Ishikawa (cell line): ENCODE results near the gene PPP1R9B.

Source experiments
- CEBPB ChIP-seq: IDR thresholded peaks from 2 replicates; pipeline ENCODE4 v1.6.1; 2012
- CREB1 ChIP-seq: IDR thresholded peaks from 2 replicates; pipeline ENCODE4 v1.6.1; 2012; ENCODE audit warnings: low read depth
- EGR1 ChIP-seq: IDR thresholded peaks from 2 replicates; pipeline ENCODE4 v1.6.1; 2012
- EP300 ChIP-seq: IDR thresholded peaks from 2 replicates; pipeline ENCODE4 v1.6.1; 2012; ENCODE audit warnings: borderline replicate concordance
- FOXM1 ChIP-seq: IDR thresholded peaks from 2 replicates; pipeline ENCODE4 v1.6.1; 2012; ENCODE audit warnings: low read depth, borderline replicate concordance
- MAX ChIP-seq: IDR thresholded peaks from 2 replicates; pipeline ENCODE4 v1.6.1; 2012
- NFIC ChIP-seq: IDR thresholded peaks from 2 replicates; pipeline ENCODE4 v1.6.1; 2012
- RAD21 ChIP-seq: IDR thresholded peaks from 2 replicates; pipeline ENCODE4 v1.6.1; 2012; ENCODE audit warnings: low read depth
- TAF1 ChIP-seq: IDR thresholded peaks from 2 replicates; pipeline ENCODE4 v1.6.1; 2012; ENCODE audit warnings: low read depth, mild to moderate bottlenecking
- TCF12 ChIP-seq: IDR thresholded peaks from 2 replicates; pipeline ENCODE4 v1.6.1; 2012; ENCODE audit warnings: low read depth
- TEAD4 ChIP-seq: IDR thresholded peaks from 2 replicates; pipeline ENCODE4 v1.6.1; 2012
- YY1 ChIP-seq: IDR thresholded peaks from 2 replicates; pipeline ENCODE4 v1.6.1; 2012; ENCODE audit warnings: low read depth
- ZBTB7A ChIP-seq: IDR thresholded peaks from 2 replicates; pipeline ENCODE4 v1.6.1; 2012; ENCODE audit warnings: low read depth
- TF ChIP-seq, protein P1 (sequence below): IDR thresholded peaks from 2 replicates; pipeline ENCODE4 v1.6.1; 2012
- TF ChIP-seq, protein P2 (sequence below): IDR thresholded peaks from 2 replicates; pipeline ENCODE4 v1.6.1; 2012; ENCODE audit warnings: low read depth, mild to moderate bottlenecking

The PPP1R9B gene

GRCh38 chr17:50115756-50116155 is 34.7 kb downstream of the PPP1R9B start:
- no peak for TF ChIP-seq YY1
- TF ChIP-seq EP300, result no peak

- TF ChIP-seq FOXM1, result no peak
- TF ChIP-seq, protein P1, sequence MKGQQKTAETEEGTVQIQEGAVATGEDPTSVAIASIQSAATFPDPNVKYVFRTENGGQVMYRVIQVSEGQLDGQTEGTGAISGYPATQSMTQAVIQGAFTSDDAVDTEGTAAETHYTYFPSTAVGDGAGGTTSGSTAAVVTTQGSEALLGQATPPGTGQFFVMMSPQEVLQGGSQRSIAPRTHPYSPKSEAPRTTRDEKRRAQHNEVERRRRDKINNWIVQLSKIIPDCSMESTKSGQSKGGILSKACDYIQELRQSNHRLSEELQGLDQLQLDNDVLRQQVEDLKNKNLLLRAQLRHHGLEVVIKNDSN, result no peak
- no peak for TF ChIP-seq MAX
- TF ChIP-seq ZBTB7A, result no peak
- TF ChIP-seq EGR1, result no peak
- peak; percentile 75 for TF ChIP-seq RAD21
- TF ChIP-seq TEAD4, result no peak
- no peak for TF ChIP-seq TAF1
- no peak for TF ChIP-seq CREB1
- TF ChIP-seq CEBPB, result no peak
- 0 out of 2 replicates have a peak, but pooled peaks have one; percentile 10 for TF ChIP-seq TCF12
- no peak for TF ChIP-seq EP300
- TF ChIP-seq YY1, result no peak
These were observed 35.6 kb downstream of the PPP1R9B start for GRCh38 chr17:50114849-50115357.

DNA sequence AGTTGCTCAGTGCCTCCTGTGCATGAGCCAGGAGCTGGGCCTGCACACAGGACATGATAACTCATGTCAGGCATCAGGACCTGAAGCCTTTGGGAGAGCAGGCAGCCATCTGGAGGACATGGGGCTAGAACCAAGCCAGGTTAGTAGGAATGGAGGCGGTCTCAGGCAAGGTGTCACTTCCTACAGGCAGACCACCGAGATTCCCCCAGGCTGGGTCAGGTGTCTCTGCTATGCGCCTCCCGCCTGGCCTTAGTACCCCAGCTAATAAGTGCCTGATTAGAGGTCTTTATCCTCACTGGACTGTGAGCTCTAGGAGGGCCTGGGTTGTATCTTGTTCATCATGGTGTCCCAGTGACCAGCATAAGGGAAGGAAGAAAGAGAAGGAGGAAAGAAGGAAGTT is 36.1 kb downstream of the PPP1R9B start:
- TF ChIP-seq TCF12 (no peak), EP300 (no peak), ZBTB7A (no peak), CREB1 (no peak), TAF1 (no peak), RAD21 (no peak), EGR1 (no peak), TEAD4 (no peak), NFIC (no peak), FOXM1 (no peak), MAX (no peak), CEBPB (no peak), YY1 (no peak)
- TF ChIP-seq, protein P2, sequence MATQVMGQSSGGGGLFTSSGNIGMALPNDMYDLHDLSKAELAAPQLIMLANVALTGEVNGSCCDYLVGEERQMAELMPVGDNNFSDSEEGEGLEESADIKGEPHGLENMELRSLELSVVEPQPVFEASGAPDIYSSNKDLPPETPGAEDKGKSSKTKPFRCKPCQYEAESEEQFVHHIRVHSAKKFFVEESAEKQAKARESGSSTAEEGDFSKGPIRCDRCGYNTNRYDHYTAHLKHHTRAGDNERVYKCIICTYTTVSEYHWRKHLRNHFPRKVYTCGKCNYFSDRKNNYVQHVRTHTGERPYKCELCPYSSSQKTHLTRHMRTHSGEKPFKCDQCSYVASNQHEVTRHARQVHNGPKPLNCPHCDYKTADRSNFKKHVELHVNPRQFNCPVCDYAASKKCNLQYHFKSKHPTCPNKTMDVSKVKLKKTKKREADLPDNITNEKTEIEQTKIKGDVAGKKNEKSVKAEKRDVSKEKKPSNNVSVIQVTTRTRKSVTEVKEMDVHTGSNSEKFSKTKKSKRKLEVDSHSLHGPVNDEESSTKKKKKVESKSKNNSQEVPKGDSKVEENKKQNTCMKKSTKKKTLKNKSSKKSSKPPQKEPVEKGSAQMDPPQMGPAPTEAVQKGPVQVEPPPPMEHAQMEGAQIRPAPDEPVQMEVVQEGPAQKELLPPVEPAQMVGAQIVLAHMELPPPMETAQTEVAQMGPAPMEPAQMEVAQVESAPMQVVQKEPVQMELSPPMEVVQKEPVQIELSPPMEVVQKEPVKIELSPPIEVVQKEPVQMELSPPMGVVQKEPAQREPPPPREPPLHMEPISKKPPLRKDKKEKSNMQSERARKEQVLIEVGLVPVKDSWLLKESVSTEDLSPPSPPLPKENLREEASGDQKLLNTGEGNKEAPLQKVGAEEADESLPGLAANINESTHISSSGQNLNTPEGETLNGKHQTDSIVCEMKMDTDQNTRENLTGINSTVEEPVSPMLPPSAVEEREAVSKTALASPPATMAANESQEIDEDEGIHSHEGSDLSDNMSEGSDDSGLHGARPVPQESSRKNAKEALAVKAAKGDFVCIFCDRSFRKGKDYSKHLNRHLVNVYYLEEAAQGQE, result no peak
- TF ChIP-seq, protein P1, result no peak

- TF ChIP-seq TEAD4 (no peak), FOXM1 (no peak), NFIC (0 out of 2 replicates have a peak, but pooled peaks have one; percentile 21)
- TF ChIP-seq, protein P1, result no peak
These were observed 36.7 kb downstream of the PPP1R9B start for GRCh38 chr17:50113624-50114320.

DNA sequence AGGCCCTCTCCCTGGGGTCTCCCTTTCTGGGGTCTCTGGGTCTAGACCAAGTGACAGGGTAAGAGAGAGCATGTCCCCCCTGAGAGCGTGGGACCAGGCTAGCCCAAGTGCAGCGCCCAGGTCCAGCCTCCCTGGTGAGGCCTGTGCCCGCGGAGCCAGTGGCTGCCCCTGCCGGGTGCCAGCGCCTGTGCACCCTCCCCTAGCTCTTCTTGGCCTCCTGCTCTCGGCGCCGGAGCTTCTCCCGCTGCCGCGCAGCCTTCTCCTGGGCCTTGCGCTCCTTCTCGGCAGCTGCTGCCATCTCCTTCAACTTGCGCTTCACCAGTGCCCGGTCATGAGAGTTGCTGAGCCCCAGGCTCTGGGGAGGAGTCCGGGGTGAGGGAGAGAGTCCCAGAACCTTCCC is 37.8 kb downstream of the PPP1R9B start:
- TF ChIP-seq CREB1, result no peak
- no peak for TF ChIP-seq ZBTB7A
- TF ChIP-seq TAF1, result no peak
- TF ChIP-seq RAD21, result no peak
- TF ChIP-seq EGR1, result no peak
- no peak for TF ChIP-seq MAX
- no peak for TF ChIP-seq YY1
- TF ChIP-seq TCF12, result no peak
- no peak for TF ChIP-seq EP300
- TF ChIP-seq NFIC, result no peak

GRCh38 chr17:50111673-50112655 is 38.5 kb downstream of the PPP1R9B start:
- TF ChIP-seq RAD21 (no peak), TAF1 (no peak), FOXM1 (no peak), ZBTB7A (no peak), CREB1 (no peak), NFIC (no peak), TEAD4 (no peak), EGR1 (no peak)
- TF ChIP-seq, protein P2, result no peak
